HepG2 (cell line): Measurements from ENCODE around the gene NCF4. TPM values are rescaled to one million over a fixed set of nuclear protein-coding genes. Genes with fewer than 3 reads are reported as not detected.

Experiments used
- ATAC-seq: fragments of 200-7000 bp; cut with Tn5 transposase; 3 replicates; pipeline ENCODE4 v1.9.1; 2020; ENCODE audit warnings: mild to moderate bottlenecking, moderate library complexity
- BruUV-seq: library from RNA; stranded (reverse); fragments of 400-500 nt; replicated peaks from 2 replicates; lab custom pipeline; 2021; lab: Mats Ljungman, UMichigan
- CTCF ChIA-PET: fragments of 300-600 bp; formaldehyde crosslinking; extraction: SDS; loops from one replicate; lab custom pipeline; 2021; ENCODE audit warnings: low total read pairs, inconsistent platforms, low intra/inter-chr PET ratio; lab: Yijun Ruan, JAX
- POLR2A ChIA-PET: fragments of 350-600 bp; sonication (Branson Sonifier 250); formaldehyde crosslinking; loops from one replicate; lab custom pipeline; 2020; ENCODE audit warnings: antibody characterized with exemption, inconsistent platforms; lab: Yijun Ruan, JAX
- DNase-seq: peaks from one replicate; pipeline ENCODE4 v3.0.0-alpha.2; 2015; ENCODE audit warnings: low spot score
- FAIRE-seq: peaks from 3 replicates; lab custom pipeline; 2011; peaks lifted over from hg19 to GRCh38; lab: Jason Lieb, UNC
- H2AFZ ChIP-seq: one replicate; pipeline ENCODE4 v1.6.1; 2011; ENCODE audit warnings: low read length, inconsistent platforms
- H3K27ac ChIP-seq: fragments of 300-600 bp; 3 replicates; pipeline ENCODE4 v1.8.0; 2011; ENCODE audit warnings: mixed run types, mild to moderate bottlenecking, mixed read lengths, low read length, inconsistent platforms; ENCODE audit not compliant: insufficient read depth; ENCODE audit errors: extremely low read length
- H3K27me3 ChIP-seq, 2 experiments: fragments of 200-600 bp in 1 of 2; 2 replicates in 1 of 2; 3 replicates in 1 of 2; pipeline versions ENCODE4 v1.6.0 to v1.8.0; 2011; ENCODE audit warnings: low read length in 2 of 2, mild to moderate bottlenecking in 2 of 2, moderate library complexity in 2 of 2, inconsistent platforms in 1 of 2; ENCODE audit not compliant: insufficient read depth in 2 of 2, control insufficient read depth in 1 of 2
- H3K36me3 ChIP-seq, 2 experiments: fragments of 200-600 bp in 1 of 2; replicated peaks in 1 of 2; 2 replicates in 1 of 2; 3 replicates in 1 of 2; pipeline versions ENCODE4 v1.5.1 to v1.8.0; 2011; ENCODE audit warnings: low read length in 2 of 2, inconsistent platforms in 1 of 2; ENCODE audit not compliant: insufficient read depth in 2 of 2, control insufficient read depth in 1 of 2
- H3K4me1 ChIP-seq: 2 replicates; pipeline ENCODE4 v1.5.1; 2012; ENCODE audit warnings: low read length, inconsistent platforms; ENCODE audit not compliant: insufficient read depth
- H3K4me2 ChIP-seq: 2 replicates; pipeline ENCODE4 v1.6.0; 2011; ENCODE audit warnings: low read depth, low read length, inconsistent platforms
- H3K4me3 ChIP-seq, 3 experiments: fragments of 200-600 bp in 1 of 3; sonication (generic), shearing (Covaris generic) in 1 of 3; replicated peaks in 1 of 3; 2 replicates each; pipeline ENCODE4 v1.5.1; 2011 to 2016; ENCODE audit warnings: low read length in 3 of 3, inconsistent platforms in 2 of 3, low read depth in 2 of 3, mild to moderate bottlenecking in 2 of 3, control low read depth in 1 of 3, mixed read lengths in 1 of 3; ENCODE audit not compliant: insufficient read depth in 1 of 3
- H3K79me2 ChIP-seq: one replicate; pipeline ENCODE4 v1.6.1; 2011; ENCODE audit warnings: low read length, inconsistent platforms; ENCODE audit not compliant: insufficient read depth
- H3K9ac ChIP-seq: 2 replicates; pipeline ENCODE4 v1.6.0; 2011; ENCODE audit warnings: mild to moderate bottlenecking, low read depth, low read length, inconsistent platforms; ENCODE audit not compliant: insufficient read depth
- H3K9me3 ChIP-seq: 2 replicates; pipeline ENCODE4 v1.5.1; 2012; ENCODE audit warnings: mild to moderate bottlenecking, low read length
- H4K20me1 ChIP-seq: 2 replicates; pipeline ENCODE4 v1.6.0; 2011; ENCODE audit warnings: inconsistent platforms, mild to moderate bottlenecking, low read length, moderate library complexity; ENCODE audit not compliant: insufficient read depth
- EED ChIP-seq: sonication (generic); formaldehyde crosslinking; IDR thresholded peaks from 2 replicates; pipeline ENCODE4 v1.5.0; 2020; ENCODE audit warnings: mild to moderate bottlenecking, missing genetic modification reagents
- HCFC1 ChIP-seq: fragments of 150-350 bp; IDR thresholded peaks from 2 replicates; pipeline ENCODE4 v1.6.1; 2014; ENCODE audit warnings: low read depth, low read length
- MIER2 ChIP-seq: IDR thresholded peaks from 2 replicates; pipeline ENCODE4 v1.6.1; 2016; ENCODE audit warnings: missing biosample characterization, missing genetic modification reagents
- TSC22D2 ChIP-seq: sonication (generic); formaldehyde crosslinking; IDR thresholded peaks from 2 replicates; pipeline ENCODE4 v1.5.1; 2020; ENCODE audit warnings: missing genetic modification reagents, mild to moderate bottlenecking, borderline replicate concordance
- ZKSCAN5 ChIP-seq: sonication (generic); formaldehyde crosslinking; IDR thresholded peaks from 2 replicates; pipeline ENCODE4 v1.5.1; 2020; ENCODE audit warnings: mild to moderate bottlenecking, missing genetic modification reagents
- ZNF550 ChIP-seq: sonication (generic); formaldehyde crosslinking; IDR thresholded peaks from 2 replicates; pipeline ENCODE4 v1.4.0; 2020; ENCODE audit warnings: mild to moderate bottlenecking, missing genetic modification reagents, borderline replicate concordance
- WGBS: methylation state at CpG from one replicate; pipeline ENCODE4 v1.1.6; 2017; ENCODE audit warnings: low lambda C conversion rate; 5-methylcytosine and 5-hydroxymethylcytosine counted together
- in situ Hi-C: cut with HindIII; loops from 2 replicates; pipeline ENCODE4 v1.10.0; 2017; ENCODE audit warnings: low pct_unique_long_range_greater_than_20kb; ENCODE audit not compliant: extremely low pct_ligation_motif_present
- intact Hi-C: fragments of 100-400 bp; cut with micrococcal nuclease; formaldehyde crosslinking; loops from one replicate; pipeline ENCODE4 v1.10.0; 2022; ENCODE audit not compliant: unreplicated experiment
- polyA plus RNA-seq, 8 experiments: library from polyadenylated mRNA; depleted of rRNA in 3 of 8; stranded (reverse) in 7 of 8; unstranded in 1 of 8; fragments of >200 nt; fragmentation: Illumina TruSeq in 4 of 8; extraction: Trizol in 4 of 8; gene quantifications; 2 replicates each; pipeline versions ENCODE4 v1.2.1 to v1.2.3, GENCODE V29; 2011 to 2016; ENCODE audit warnings: low read depth in 4 of 8, missing spikeins in 1 of 8, mixed read lengths in 1 of 8; ENCODE audit not compliant: insufficient read depth in 1 of 8
- total RNA-seq, 5 experiments: library from RNA; depleted of rRNA; stranded (reverse); fragments of >200 nt; fragmentation: Illumina TruSeq; extraction: Trizol; gene quantifications; 2 replicates each; pipeline ENCODE4 v1.2.3, GENCODE V29; 2016; ENCODE audit warnings: low read depth in 1 of 5
- TF ChIP-seq, protein P1 (sequence below): sonication (generic); formaldehyde crosslinking; IDR thresholded peaks from 2 replicates; pipeline ENCODE4 v1.4.0; 2020; ENCODE audit warnings: missing genetic modification reagents
- TF ChIP-seq, protein P2 (sequence below), 2 experiments: IDR thresholded peaks; 2 replicates each; pipeline ENCODE4 v1.6.1; 2011 to 2012; ENCODE audit warnings: low read length in 2 of 2, borderline replicate concordance in 1 of 2, low read depth in 1 of 2, mild to moderate bottlenecking in 1 of 2, moderate library complexity in 1 of 2

Gene NCF4
- total and polyA plus RNA-seq, 2 of the 13 experiments (the other 11 are each of a cell fraction or from before 2014, with no cell fraction given) = not detected

DNA sequence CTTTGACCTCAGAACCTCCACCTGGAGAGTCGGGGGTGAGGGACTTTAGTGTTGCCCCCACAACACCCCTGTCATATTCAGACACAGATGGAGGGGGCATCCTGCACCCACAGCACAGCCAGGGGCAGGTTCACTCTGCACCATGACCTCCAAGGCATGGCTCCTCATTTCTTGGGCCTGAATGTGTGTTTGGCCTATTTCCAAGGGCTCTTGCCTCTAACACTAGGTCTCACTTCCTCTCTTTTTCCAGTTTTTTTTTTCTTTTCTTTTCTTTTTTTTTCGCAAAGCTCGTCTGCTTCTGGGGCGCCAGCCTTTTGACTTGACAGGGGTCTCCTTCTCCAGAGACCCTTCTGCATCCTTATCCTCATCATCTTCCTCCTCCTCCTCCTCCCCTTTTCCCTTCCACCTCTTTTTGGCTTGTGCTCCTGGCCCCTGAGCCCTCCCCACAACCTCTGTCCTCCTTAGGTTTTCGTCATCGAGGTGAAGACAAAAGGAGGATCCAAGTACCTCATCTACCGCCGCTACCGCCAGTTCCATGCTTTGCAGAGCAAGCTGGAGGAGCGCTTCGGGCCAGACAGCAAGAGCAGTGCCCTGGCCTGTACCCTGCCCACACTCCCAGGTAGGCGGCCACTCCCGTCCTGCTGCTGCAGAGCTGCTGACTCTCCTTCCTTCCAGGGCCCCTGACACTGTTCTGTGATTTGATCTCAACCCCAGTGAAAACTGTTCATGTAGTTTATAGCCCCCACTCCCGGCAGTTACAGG, 3.8 kb downstream of the NCF4 start (continued):
- no peak for TF ChIP-seq ZKSCAN5 (CRISPR knock-in tag)
- no peak for TF ChIP-seq EED (CRISPR knock-in tag)
- TF ChIP-seq HCFC1 = no peak
- TF ChIP-seq TSC22D2 (CRISPR knock-in tag) = no peak
- TF ChIP-seq, protein P1, sequence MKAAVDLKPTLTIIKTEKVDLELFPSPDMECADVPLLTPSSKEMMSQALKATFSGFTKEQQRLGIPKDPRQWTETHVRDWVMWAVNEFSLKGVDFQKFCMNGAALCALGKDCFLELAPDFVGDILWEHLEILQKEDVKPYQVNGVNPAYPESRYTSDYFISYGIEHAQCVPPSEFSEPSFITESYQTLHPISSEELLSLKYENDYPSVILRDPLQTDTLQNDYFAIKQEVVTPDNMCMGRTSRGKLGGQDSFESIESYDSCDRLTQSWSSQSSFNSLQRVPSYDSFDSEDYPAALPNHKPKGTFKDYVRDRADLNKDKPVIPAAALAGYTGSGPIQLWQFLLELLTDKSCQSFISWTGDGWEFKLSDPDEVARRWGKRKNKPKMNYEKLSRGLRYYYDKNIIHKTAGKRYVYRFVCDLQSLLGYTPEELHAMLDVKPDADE (CRISPR knock-in tag) = no peak

DNA sequence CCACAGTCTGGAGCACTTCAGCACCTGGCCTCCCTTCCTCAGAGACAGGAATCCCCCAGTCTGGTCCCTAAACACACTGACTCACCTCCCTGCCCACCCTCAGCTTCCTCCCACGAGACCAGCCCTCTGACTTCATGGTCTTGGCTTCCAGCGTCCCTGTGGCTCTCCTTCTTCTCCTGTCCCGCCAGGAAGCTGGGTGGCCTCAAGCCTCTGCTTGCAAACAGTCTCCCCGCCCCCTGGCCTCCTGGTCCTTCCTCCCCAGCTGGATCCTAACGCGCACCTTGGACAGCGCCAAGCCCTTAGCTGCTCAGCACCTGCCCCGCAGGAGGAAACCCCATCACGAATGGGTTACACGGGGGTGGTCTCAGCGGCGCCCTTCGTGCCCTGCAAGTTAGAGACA, 4.5 kb downstream of the NCF4 start:
- no peak for ATAC-seq
- Histone ChIP-seq H3K27ac (no peak overlapping the region), H3K27me3 (peaks cover 1 to 40% of the 10 kb centered on the region in 2 experiments; a peak in 4 of 5 replicates), H4K20me1 (no peaks in the 10 kb centered on the region), H3K9ac (no peak overlapping the region), H2AFZ (no peak overlapping the region), H3K36me3 (no peaks in the 10 kb centered on the region), H3K4me3 (no peak overlapping the region), H3K4me1 (peaks cover 9% of the 10 kb centered on the region; the same call in 1 of the 2 replicates), H3K9me3 (no peaks in the 10 kb centered on the region), H3K4me2 (no peak overlapping the region), H3K79me2 (no peaks in the 10 kb centered on the region)
- WGBS = 3% methylated on average over 11 of the region's 13 CpGs
- ChIA-PET POLR2A (no interaction called here), CTCF (no interaction called here)
- in situ Hi-C loops = no loop called here
- no peak for DNase-seq
- TF ChIP-seq MIER2 (CRISPR knock-in tag) (peak; percentile 89), ZNF550 (CRISPR knock-in tag) (no peak)
- TF ChIP-seq, protein P2, sequence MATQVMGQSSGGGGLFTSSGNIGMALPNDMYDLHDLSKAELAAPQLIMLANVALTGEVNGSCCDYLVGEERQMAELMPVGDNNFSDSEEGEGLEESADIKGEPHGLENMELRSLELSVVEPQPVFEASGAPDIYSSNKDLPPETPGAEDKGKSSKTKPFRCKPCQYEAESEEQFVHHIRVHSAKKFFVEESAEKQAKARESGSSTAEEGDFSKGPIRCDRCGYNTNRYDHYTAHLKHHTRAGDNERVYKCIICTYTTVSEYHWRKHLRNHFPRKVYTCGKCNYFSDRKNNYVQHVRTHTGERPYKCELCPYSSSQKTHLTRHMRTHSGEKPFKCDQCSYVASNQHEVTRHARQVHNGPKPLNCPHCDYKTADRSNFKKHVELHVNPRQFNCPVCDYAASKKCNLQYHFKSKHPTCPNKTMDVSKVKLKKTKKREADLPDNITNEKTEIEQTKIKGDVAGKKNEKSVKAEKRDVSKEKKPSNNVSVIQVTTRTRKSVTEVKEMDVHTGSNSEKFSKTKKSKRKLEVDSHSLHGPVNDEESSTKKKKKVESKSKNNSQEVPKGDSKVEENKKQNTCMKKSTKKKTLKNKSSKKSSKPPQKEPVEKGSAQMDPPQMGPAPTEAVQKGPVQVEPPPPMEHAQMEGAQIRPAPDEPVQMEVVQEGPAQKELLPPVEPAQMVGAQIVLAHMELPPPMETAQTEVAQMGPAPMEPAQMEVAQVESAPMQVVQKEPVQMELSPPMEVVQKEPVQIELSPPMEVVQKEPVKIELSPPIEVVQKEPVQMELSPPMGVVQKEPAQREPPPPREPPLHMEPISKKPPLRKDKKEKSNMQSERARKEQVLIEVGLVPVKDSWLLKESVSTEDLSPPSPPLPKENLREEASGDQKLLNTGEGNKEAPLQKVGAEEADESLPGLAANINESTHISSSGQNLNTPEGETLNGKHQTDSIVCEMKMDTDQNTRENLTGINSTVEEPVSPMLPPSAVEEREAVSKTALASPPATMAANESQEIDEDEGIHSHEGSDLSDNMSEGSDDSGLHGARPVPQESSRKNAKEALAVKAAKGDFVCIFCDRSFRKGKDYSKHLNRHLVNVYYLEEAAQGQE (IDR thresholded peaks at IDR 0.05; ENCODE audit: borderline replicate concordance in 1 of 2, low read depth in 1 of 2, low read length in 2 of 2) = peak; percentile 69 to 90
- FAIRE-seq = no peak
- BruUV-seq = no TSS peak
- intact Hi-C loops = no loop called here
